Measurements from ENCODE around the gene IRAK3.

Gene IRAK3

GRCh38 chr12:66154776-66155175 is 34.2 kb upstream of the IRAK3 start:
- no peaks in the 10 kb centered on the region for H4K20me1 ChIP-seq (ENCODE audit: low read depth, low read length)
- H3K4me3 ChIP-seq (ENCODE audit: insufficient read depth, low read length, poor library complexity, severe bottlenecking) = no peak overlapping the region
- H3F3A ChIP-seq (ENCODE audit: insufficient read depth) = peaks cover 6% of the 10 kb centered on the region; the same call in 1 of the 2 replicates
- TF ChIP-seq CTCF (IDR thresholded peaks at IDR 0.05; ENCODE audit: insufficient read depth, low read length, poor library complexity, severe bottlenecking) (no peak), EZH2phosphoT487 (conservative IDR thresholded peaks at IDR 0.05; ENCODE audit: low read length) (no peak)
- H3K27ac ChIP-seq (ENCODE audit: low read depth, low read length) = no peak overlapping the region
- no peaks in the 10 kb centered on the region for H3K27me3 ChIP-seq (ENCODE audit: low read length)
- peaks cover 57% of the 10 kb centered on the region for H3K79me2 ChIP-seq (ENCODE audit: insufficient read depth, low read length)
- H3K4me2 ChIP-seq (ENCODE audit: low read depth, low read length, poor library complexity, severe bottlenecking) = no peak overlapping the region
- H3K36me3 ChIP-seq (ENCODE audit: low read length) = peaks cover 22% of the 10 kb centered on the region; the same call in 1 of the 2 replicates
- no peak overlapping the region for H3K9ac ChIP-seq (ENCODE audit: low read length)
- no peak overlapping the region for H2AFZ ChIP-seq (ENCODE audit: low read depth, low read length, severe bottlenecking)
- H3K9me2 ChIP-seq (replicated peaks; ENCODE audit: insufficient read depth, low read length) = no peaks in the 10 kb centered on the region
- no peaks in the 10 kb centered on the region for H3K9me3 ChIP-seq (ENCODE audit: insufficient read depth, low read length)

DNA sequence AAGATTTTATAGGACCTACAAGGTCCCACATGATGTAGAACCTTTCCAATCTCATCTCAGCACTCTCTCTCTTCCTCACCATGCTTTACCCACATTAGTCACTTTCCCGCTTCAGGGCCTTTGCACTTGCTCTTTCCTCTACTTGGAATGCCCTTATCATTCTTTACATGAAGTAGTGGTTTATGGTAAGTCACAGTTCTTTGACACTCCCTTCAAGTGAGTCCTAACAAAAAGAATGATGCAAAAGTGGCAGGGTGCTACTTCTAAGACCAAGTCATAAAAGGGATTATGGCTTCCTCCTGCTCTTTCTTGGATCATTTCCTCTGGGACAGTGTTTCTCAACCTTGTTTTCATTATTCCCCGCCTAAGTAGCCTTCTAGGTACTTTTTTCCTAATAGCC is 32.4 kb upstream of the IRAK3 start:
- Histone ChIP-seq H3K79me2 (ENCODE audit: insufficient read depth, low read length) (peaks cover 76% of the 10 kb centered on the region), H2AFZ (ENCODE audit: low read depth, low read length, severe bottlenecking) (no peak overlapping the region), H3F3A (ENCODE audit: insufficient read depth) (peaks cover 6% of the 10 kb centered on the region; the same call in 1 of the 2 replicates), H3K9me3 (ENCODE audit: insufficient read depth, low read length) (no peaks in the 10 kb centered on the region), H3K36me3 (ENCODE audit: low read length) (peaks cover 24% of the 10 kb centered on the region; the same call in 1 of the 2 replicates), H3K27ac (ENCODE audit: low read depth, low read length) (no peak overlapping the region), H3K4me2 (ENCODE audit: low read depth, low read length, poor library complexity, severe bottlenecking) (no peak overlapping the region), H3K4me3 (ENCODE audit: insufficient read depth, low read length, poor library complexity, severe bottlenecking) (no peak overlapping the region), H3K9me2 (replicated peaks; ENCODE audit: insufficient read depth, low read length) (no peaks in the 10 kb centered on the region), H3K9ac (ENCODE audit: low read length) (no peak overlapping the region), H4K20me1 (ENCODE audit: low read depth, low read length) (no peaks in the 10 kb centered on the region), H3K27me3 (ENCODE audit: low read length) (no peaks in the 10 kb centered on the region)
- no peak for TF ChIP-seq EZH2phosphoT487 (conservative IDR thresholded peaks at IDR 0.05; ENCODE audit: low read length)
- no peak for TF ChIP-seq CTCF (IDR thresholded peaks at IDR 0.05; ENCODE audit: insufficient read depth, low read length, poor library complexity, severe bottlenecking)

DNA sequence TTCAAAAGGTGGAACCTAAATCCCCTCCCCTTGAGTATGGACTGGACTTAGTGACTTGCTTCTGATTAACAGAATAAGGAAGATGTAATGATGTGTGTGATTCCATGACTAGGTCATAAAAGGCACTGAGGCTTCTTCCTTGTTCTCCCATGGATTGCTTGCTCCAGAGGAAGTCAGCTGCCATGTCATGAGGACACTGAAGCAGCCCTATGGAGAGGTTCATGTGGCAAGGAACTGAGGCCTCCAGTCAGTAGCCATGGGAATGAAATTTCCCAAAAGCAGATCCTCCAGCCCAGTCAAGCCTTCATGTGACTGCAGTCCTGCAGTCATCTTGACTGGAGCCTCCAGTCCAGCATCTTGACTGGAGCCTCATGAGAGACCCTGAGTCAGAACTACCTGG is 29.9 kb upstream of the IRAK3 start:
- no peaks in the 10 kb centered on the region for H3K27me3 ChIP-seq (ENCODE audit: low read length)
- H3K9me3 ChIP-seq (ENCODE audit: insufficient read depth, low read length) = no peaks in the 10 kb centered on the region
- no peaks in the 10 kb centered on the region for H3F3A ChIP-seq (ENCODE audit: insufficient read depth)
- no peak overlapping the region for H3K9ac ChIP-seq (ENCODE audit: low read length)
- H3K79me2 ChIP-seq (ENCODE audit: insufficient read depth, low read length) = peaks cover 92% of the 10 kb centered on the region
- H3K27ac ChIP-seq (ENCODE audit: low read depth, low read length) = no peak overlapping the region
- no peaks in the 10 kb centered on the region for H4K20me1 ChIP-seq (ENCODE audit: low read depth, low read length)
- peaks cover 5% of the 10 kb centered on the region; the same call in 1 of the 2 replicates for H3K36me3 ChIP-seq (ENCODE audit: low read length)
- no peak overlapping the region for H2AFZ ChIP-seq (ENCODE audit: low read depth, low read length, severe bottlenecking)
- no peaks in the 10 kb centered on the region for H3K9me2 ChIP-seq (replicated peaks; ENCODE audit: insufficient read depth, low read length)
- no peak for TF ChIP-seq EZH2phosphoT487 (conservative IDR thresholded peaks at IDR 0.05; ENCODE audit: low read length)
- TF ChIP-seq CTCF (IDR thresholded peaks at IDR 0.05; ENCODE audit: insufficient read depth, low read length, poor library complexity, severe bottlenecking) = no peak
- H3K4me3 ChIP-seq (ENCODE audit: insufficient read depth, low read length, poor library complexity, severe bottlenecking) = no peak overlapping the region
- H3K4me2 ChIP-seq (ENCODE audit: low read depth, low read length, poor library complexity, severe bottlenecking) = no peak overlapping the region

All from SU-DHL-6 (cell line).